Measurements from ENCODE around the gene TMEM200C.

The TMEM200C gene

GRCh38 chr18:5895299-5895875 lies at the start of gene TMEM200C:
TMEM200C (minus strand) TSS chr18:5895522; CDS start chr18:5892063, 3,459 bp downstream.
- DNase-seq, result peak; percentile 33

GRCh38 chr18:5944448-5944847 lies 49.1 kb upstream of the TMEM200C start:
- no peak for DNase-seq

- DNase-seq, result no peak
Observed at GRCh38 chr18:5943514-5943913, 48.2 kb upstream of the TMEM200C start.

GRCh38 chr18:5942591-5942990 lies 47.3 kb upstream of the TMEM200C start:
- DNase-seq, result no peak

GRCh38 chr18:5941890-5942289 lies 46.6 kb upstream of the TMEM200C start:
- no peak for DNase-seq

GRCh38 chr18:5939801-5940667 lies 44.7 kb upstream of the TMEM200C start:
- no peak for DNase-seq

GRCh38 chr18:5937795-5938194 lies 42.5 kb upstream of the TMEM200C start:
- no peak for DNase-seq

GRCh38 chr18:5937121-5937520 lies 41.8 kb upstream of the TMEM200C start:
- DNase-seq, result no peak

GRCh38 chr18:5930789-5931188 lies 35.5 kb upstream of the TMEM200C start:
- DNase-seq, result no peak

- no peak for DNase-seq
Observed at GRCh38 chr18:5918205-5918858, 23.0 kb upstream of the TMEM200C start.

GRCh38 chr18:5914951-5915350 lies 19.6 kb upstream of the TMEM200C start:
- no peak for DNase-seq

- no peak for DNase-seq
Observed at GRCh38 chr18:5914016-5914415, 18.7 kb upstream of the TMEM200C start.

GRCh38 chr18:5912566-5912965 lies 17.2 kb upstream of the TMEM200C start:
- DNase-seq, result no peak

GRCh38 chr18:5909125-5909524 lies 13.8 kb upstream of the TMEM200C start:
- no peak for DNase-seq

- DNase-seq, result no peak
Observed at GRCh38 chr18:5903386-5903785, 8.1 kb upstream of the TMEM200C start.

GRCh38 chr18:5900262-5900661 lies 4.9 kb upstream of the TMEM200C start:
- no peak for DNase-seq

- no peak for DNase-seq
Observed at GRCh38 chr18:5899835-5900234, 4.5 kb upstream of the TMEM200C start.

- DNase-seq, result peak; percentile 13
Observed at GRCh38 chr18:5895876-5896740, 786 bp upstream of the TMEM200C start.

- no peak for DNase-seq
Observed at GRCh38 chr18:5894611-5895298, 567 bp downstream of the TMEM200C start.

- DNase-seq, result no peak
Observed at GRCh38 chr18:5893956-5894610, 1.2 kb downstream of the TMEM200C start.

- no peak for DNase-seq
Observed at GRCh38 chr18:5892823-5893431, 2.4 kb downstream of the TMEM200C start.
